ENCODE data around the gene MAP9. TPM values are rescaled to one million over a fixed set of nuclear protein-coding genes. Genes with fewer than 3 reads are reported as not detected.
A peak's percentile ranks its signal among the peaks of the same experiment; 100 is the strongest.

Gene MAP9
- total and polyA plus RNA-seq, 8 donors = 2.7 to 10.1 (median 6.2) TPM

GRCh38 chr4:155391932-155392331 is 15.2 kb upstream of the MAP9 start:
- no peak overlapping the region for H3K4me3 ChIP-seq
- H3K36me3 ChIP-seq = no peaks in the 10 kb centered on the region
- FAIRE-seq (no peak), DNase-seq (no peak), ATAC-seq (no peak)
- H3K27ac ChIP-seq = no peak overlapping the region
- H3K27me3 ChIP-seq = no peaks in the 10 kb centered on the region
- no peaks in the 10 kb centered on the region for H3K4me1 ChIP-seq
- TF ChIP-seq, protein P1, sequence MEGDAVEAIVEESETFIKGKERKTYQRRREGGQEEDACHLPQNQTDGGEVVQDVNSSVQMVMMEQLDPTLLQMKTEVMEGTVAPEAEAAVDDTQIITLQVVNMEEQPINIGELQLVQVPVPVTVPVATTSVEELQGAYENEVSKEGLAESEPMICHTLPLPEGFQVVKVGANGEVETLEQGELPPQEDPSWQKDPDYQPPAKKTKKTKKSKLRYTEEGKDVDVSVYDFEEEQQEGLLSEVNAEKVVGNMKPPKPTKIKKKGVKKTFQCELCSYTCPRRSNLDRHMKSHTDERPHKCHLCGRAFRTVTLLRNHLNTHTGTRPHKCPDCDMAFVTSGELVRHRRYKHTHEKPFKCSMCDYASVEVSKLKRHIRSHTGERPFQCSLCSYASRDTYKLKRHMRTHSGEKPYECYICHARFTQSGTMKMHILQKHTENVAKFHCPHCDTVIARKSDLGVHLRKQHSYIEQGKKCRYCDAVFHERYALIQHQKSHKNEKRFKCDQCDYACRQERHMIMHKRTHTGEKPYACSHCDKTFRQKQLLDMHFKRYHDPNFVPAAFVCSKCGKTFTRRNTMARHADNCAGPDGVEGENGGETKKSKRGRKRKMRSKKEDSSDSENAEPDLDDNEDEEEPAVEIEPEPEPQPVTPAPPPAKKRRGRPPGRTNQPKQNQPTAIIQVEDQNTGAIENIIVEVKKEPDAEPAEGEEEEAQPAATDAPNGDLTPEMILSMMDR (IDR thresholded peaks at IDR 0.05) = no peak
- intact Hi-C loops (cut with DNase I) = no loop called here
- no peaks in the 10 kb centered on the region for H3K9me3 ChIP-seq

GRCh38 chr4:155388162-155388561 is 11.4 kb upstream of the MAP9 start:
- DNase-seq (no peak), ATAC-seq (no peak), FAIRE-seq (no peak)
- no peaks in the 10 kb centered on the region for H3K36me3 ChIP-seq
- TF ChIP-seq, protein P1 (IDR thresholded peaks at IDR 0.05) = no peak
- 76 to 82% methylated on average over 5 of the region's 5 CpGs for WGBS, 2 donors
- H3K27me3 ChIP-seq = no peaks in the 10 kb centered on the region
- H3K4me1 ChIP-seq = no peaks in the 10 kb centered on the region
- H3K4me3 ChIP-seq = no peak overlapping the region
- no peaks in the 10 kb centered on the region for H3K9me3 ChIP-seq
- intact Hi-C loops (cut with DNase I) = no loop called here
- H3K27ac ChIP-seq = no peak overlapping the region

GRCh38 chr4:155383541-155383940 is 6.8 kb upstream of the MAP9 start:
- TF ChIP-seq, protein P1 (IDR thresholded peaks at IDR 0.05) = no peak
- 40 to 44% methylated on average over 4 of the region's 4 CpGs for WGBS, 2 donors
- H3K27me3 ChIP-seq = no peaks in the 10 kb centered on the region
- no peaks in the 10 kb centered on the region for H3K9me3 ChIP-seq
- intact Hi-C loops (cut with DNase I) = no loop called here
- no peaks in the 10 kb centered on the region for H3K4me1 ChIP-seq
- ATAC-seq (peak; percentile 43 to 75 (median 60)), DNase-seq (peak in 1 of 6 donors; percentile 22), FAIRE-seq (no peak)
- no peaks in the 10 kb centered on the region for H3K36me3 ChIP-seq
- no peak overlapping the region for H3K4me3 ChIP-seq
- no peak overlapping the region for H3K27ac ChIP-seq

GRCh38 chr4:155377276-155377675 is 511 bp upstream of the MAP9 start:
- ATAC-seq = peak in 3 of 4 donors; percentile 4 to 46 (median 8)
- no peaks in the 10 kb centered on the region for H3K9me3 ChIP-seq
- H3K36me3 ChIP-seq = no peaks in the 10 kb centered on the region
- H3K27me3 ChIP-seq = no peaks in the 10 kb centered on the region
- no peak for FAIRE-seq
- H3K27ac ChIP-seq = peak overlapping the region in 3 of 4 donors; percentile 7 to 48 (median 25)
- peak overlapping the region; percentile 50 to 79 (median 56) for H3K4me3 ChIP-seq
- intact Hi-C loops (cut with DNase I) = no loop called here
- no peak for DNase-seq
- WGBS, 2 donors = 12 to 15% methylated on average over 3 of the region's 3 CpGs
- H3K4me1 ChIP-seq = peaks cover 0 to 17% (median 0%) of the 10 kb centered on the region in 3 donors
- TF ChIP-seq, protein P1 (IDR thresholded peaks at IDR 0.05) = no peak

- FAIRE-seq (peak; percentile 72), ATAC-seq (peak in 2 of 4 donors; percentile 27 to 36), DNase-seq (no peak)
- Histone ChIP-seq H3K27ac (no peak overlapping the region), H3K27me3 (no peaks in the 10 kb centered on the region), H3K4me1 (peaks cover 0 to 11% (median 0%) of the 10 kb centered on the region in 3 donors), H3K36me3 (no peaks in the 10 kb centered on the region), H3K4me3 (no peak overlapping the region), H3K9me3 (no peaks in the 10 kb centered on the region)
- intact Hi-C loops (cut with DNase I) = no loop called here
- TF ChIP-seq, protein P1 (IDR thresholded peaks at IDR 0.05) = peak in 1 of 4 donors; percentile 32
- WGBS, 2 donors = 33 to 43% methylated on average over 4 of the region's 4 CpGs
Measured at GRCh38 chr4:155371432-155372043, 5.2 kb downstream of the MAP9 start.

Measured in pancreas (tissue), 10 donors.